SU-DHL-6 (cell line): ENCODE data around the gene HIVEP3.

ENCODE experiments used
- H2AFZ ChIP-seq: fragments of 200-600 bp; sonication (generic); 2 replicates; pipeline ENCODE4 v1.6.1; 2014; ENCODE audit warnings: low read depth, mild to moderate bottlenecking, moderate library complexity, mixed read lengths, antibody characterized with exemption, low read length; ENCODE audit not compliant: severe bottlenecking
- H3F3A ChIP-seq: fragments of 200-600 bp; shearing (Covaris generic); 2 replicates; pipeline ENCODE4 v1.6.0; 2016; ENCODE audit warnings: antibody characterized with exemption, mild to moderate bottlenecking; ENCODE audit not compliant: insufficient read depth
- H3K27ac ChIP-seq: fragments of 200-600 bp; sonication (generic); 2 replicates; pipeline ENCODE4 v1.5.1; 2016; ENCODE audit warnings: low read depth, mild to moderate bottlenecking, low read length, moderate library complexity, mixed read lengths
- H3K27me3 ChIP-seq: fragments of 200-600 bp; sonication (generic), shearing (Covaris generic); 2 replicates; pipeline ENCODE4 v1.6.0; 2014; ENCODE audit warnings: mild to moderate bottlenecking, low read length
- H3K36me3 ChIP-seq: fragments of 200-600 bp; sonication (generic); 2 replicates; pipeline ENCODE4 v1.6.1; 2014; ENCODE audit warnings: mild to moderate bottlenecking, low read length, mixed read lengths
- H3K4me2 ChIP-seq: fragments of 300-600, 200-600 bp; shearing (Covaris generic), sonication (generic); 2 replicates; pipeline ENCODE4 v1.6.0; 2014; ENCODE audit warnings: low read length, low read depth, mild to moderate bottlenecking; ENCODE audit not compliant: poor library complexity, severe bottlenecking
- H3K4me3 ChIP-seq: fragments of 200-600 bp; sonication (generic); 2 replicates; pipeline ENCODE4 v1.5.1; 2014; ENCODE audit warnings: antibody characterized with exemption, low read length, mild to moderate bottlenecking, mixed read lengths; ENCODE audit not compliant: insufficient read depth, poor library complexity, severe bottlenecking
- H3K79me2 ChIP-seq: fragments of 200-600 bp; sonication (generic); 2 replicates; pipeline ENCODE4 v1.6.1; 2014; ENCODE audit warnings: mild to moderate bottlenecking, low read length, moderate library complexity; ENCODE audit not compliant: insufficient read depth
- H3K9ac ChIP-seq: fragments of 200-600 bp; sonication (generic); 2 replicates; pipeline ENCODE4 v1.7.0; 2014; ENCODE audit warnings: mild to moderate bottlenecking, low read length
- H3K9me2 ChIP-seq: fragments of 200-600 bp; sonication (generic); replicated peaks from 2 replicates; pipeline ENCODE4 v1.6.1; 2014; ENCODE audit warnings: low read length; ENCODE audit not compliant: insufficient read depth
- H3K9me3 ChIP-seq: fragments of 200-600 bp; sonication (generic); 2 replicates; pipeline ENCODE4 v1.6.1; 2014; ENCODE audit warnings: low read length, mixed read lengths; ENCODE audit not compliant: insufficient read depth
- H4K20me1 ChIP-seq: fragments of 200-600 bp; sonication (generic); 2 replicates; pipeline ENCODE4 v1.6.1; 2014; ENCODE audit warnings: low read depth, mild to moderate bottlenecking, antibody characterized with exemption, low read length, moderate library complexity, mixed read lengths
- EZH2phosphoT487 ChIP-seq: fragments of 200-600 bp; sonication (generic), shearing (Covaris generic); conservative IDR thresholded peaks from 2 replicates; pipeline ENCODE4 v1.6.1; 2018; ENCODE audit warnings: mild to moderate bottlenecking, antibody characterized with exemption, low read length, moderate library complexity, mixed read lengths
- TF ChIP-seq, protein P1 (sequence below): fragments of 200-600 bp; sonication (generic); IDR thresholded peaks from one replicate; pipeline ENCODE4 v1.5.1; 2017; ENCODE audit warnings: antibody characterized with exemption, mild to moderate bottlenecking, low read length, moderate library complexity; ENCODE audit not compliant: insufficient read depth, poor library complexity, severe bottlenecking

HIVEP3 gene

GRCh38 chr1:41777695-41778094 lies 141.0 kb downstream of the HIVEP3 start:
- no peaks in the 10 kb centered on the region for H3K9me2 ChIP-seq
- no peaks in the 10 kb centered on the region for H3K79me2 ChIP-seq
- no peaks in the 10 kb centered on the region for H3K36me3 ChIP-seq
- H4K20me1 ChIP-seq: no peaks in the 10 kb centered on the region
- TF ChIP-seq EZH2phosphoT487: no peak
- TF ChIP-seq, protein P1, sequence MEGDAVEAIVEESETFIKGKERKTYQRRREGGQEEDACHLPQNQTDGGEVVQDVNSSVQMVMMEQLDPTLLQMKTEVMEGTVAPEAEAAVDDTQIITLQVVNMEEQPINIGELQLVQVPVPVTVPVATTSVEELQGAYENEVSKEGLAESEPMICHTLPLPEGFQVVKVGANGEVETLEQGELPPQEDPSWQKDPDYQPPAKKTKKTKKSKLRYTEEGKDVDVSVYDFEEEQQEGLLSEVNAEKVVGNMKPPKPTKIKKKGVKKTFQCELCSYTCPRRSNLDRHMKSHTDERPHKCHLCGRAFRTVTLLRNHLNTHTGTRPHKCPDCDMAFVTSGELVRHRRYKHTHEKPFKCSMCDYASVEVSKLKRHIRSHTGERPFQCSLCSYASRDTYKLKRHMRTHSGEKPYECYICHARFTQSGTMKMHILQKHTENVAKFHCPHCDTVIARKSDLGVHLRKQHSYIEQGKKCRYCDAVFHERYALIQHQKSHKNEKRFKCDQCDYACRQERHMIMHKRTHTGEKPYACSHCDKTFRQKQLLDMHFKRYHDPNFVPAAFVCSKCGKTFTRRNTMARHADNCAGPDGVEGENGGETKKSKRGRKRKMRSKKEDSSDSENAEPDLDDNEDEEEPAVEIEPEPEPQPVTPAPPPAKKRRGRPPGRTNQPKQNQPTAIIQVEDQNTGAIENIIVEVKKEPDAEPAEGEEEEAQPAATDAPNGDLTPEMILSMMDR: no peak
- 0 out of 2 replicates have a peak, but pooled peaks cover 4% of the 10 kb centered on the region for H3F3A ChIP-seq
- H3K9me3 ChIP-seq: no peaks in the 10 kb centered on the region
- no peak overlapping the region for H3K27ac ChIP-seq
- H3K4me3 ChIP-seq: no peak overlapping the region
- H2AFZ ChIP-seq: no peak overlapping the region
- H3K9ac ChIP-seq: no peak overlapping the region
- no peaks in the 10 kb centered on the region for H3K27me3 ChIP-seq
- H3K4me2 ChIP-seq: no peak overlapping the region

GRCh38 chr1:41776891-41777441 lies 141.8 kb downstream of the HIVEP3 start:
- Histone ChIP-seq H3K36me3 (no peaks in the 10 kb centered on the region), H4K20me1 (no peaks in the 10 kb centered on the region), H3K79me2 (no peaks in the 10 kb centered on the region), H3K4me2 (no peak overlapping the region), H3K9me3 (no peaks in the 10 kb centered on the region), H3K27me3 (no peaks in the 10 kb centered on the region), H2AFZ (no peak overlapping the region), H3K4me3 (no peak overlapping the region), H3K9me2 (no peaks in the 10 kb centered on the region), H3F3A (0 out of 2 replicates have a peak, but pooled peaks cover 4% of the 10 kb centered on the region), H3K9ac (no peak overlapping the region), H3K27ac (no peak overlapping the region)
- no peak for TF ChIP-seq EZH2phosphoT487
- TF ChIP-seq, protein P1: no peak

- Histone ChIP-seq H2AFZ (no peak overlapping the region), H4K20me1 (no peaks in the 10 kb centered on the region), H3K9me3 (no peaks in the 10 kb centered on the region), H3K4me2 (no peak overlapping the region), H3K27me3 (no peaks in the 10 kb centered on the region), H3F3A (0 out of 2 replicates have a peak, but pooled peaks cover 4% of the 10 kb centered on the region), H3K27ac (no peak overlapping the region), H3K9me2 (no peaks in the 10 kb centered on the region), H3K4me3 (no peak overlapping the region), H3K9ac (no peak overlapping the region), H3K36me3 (no peaks in the 10 kb centered on the region), H3K79me2 (no peaks in the 10 kb centered on the region)
- TF ChIP-seq, protein P1: no peak
- no peak for TF ChIP-seq EZH2phosphoT487
These were observed 142.7 kb downstream of the HIVEP3 start for GRCh38 chr1:41775956-41776585.
